ENCODE data around the gene HTR3E. TPM values are rescaled to one million over a fixed set of nuclear protein-coding genes. Genes with fewer than 3 reads are reported as not detected.
"Not testable (repeated sequence)": the region's sequence is repeated elsewhere in the genome, so short reads cannot be mapped to it uniquely, and the experiment has no call there.

HTR3E gene
- total RNA-seq, 2 experiments from 2014 or later: not detected

DNA sequence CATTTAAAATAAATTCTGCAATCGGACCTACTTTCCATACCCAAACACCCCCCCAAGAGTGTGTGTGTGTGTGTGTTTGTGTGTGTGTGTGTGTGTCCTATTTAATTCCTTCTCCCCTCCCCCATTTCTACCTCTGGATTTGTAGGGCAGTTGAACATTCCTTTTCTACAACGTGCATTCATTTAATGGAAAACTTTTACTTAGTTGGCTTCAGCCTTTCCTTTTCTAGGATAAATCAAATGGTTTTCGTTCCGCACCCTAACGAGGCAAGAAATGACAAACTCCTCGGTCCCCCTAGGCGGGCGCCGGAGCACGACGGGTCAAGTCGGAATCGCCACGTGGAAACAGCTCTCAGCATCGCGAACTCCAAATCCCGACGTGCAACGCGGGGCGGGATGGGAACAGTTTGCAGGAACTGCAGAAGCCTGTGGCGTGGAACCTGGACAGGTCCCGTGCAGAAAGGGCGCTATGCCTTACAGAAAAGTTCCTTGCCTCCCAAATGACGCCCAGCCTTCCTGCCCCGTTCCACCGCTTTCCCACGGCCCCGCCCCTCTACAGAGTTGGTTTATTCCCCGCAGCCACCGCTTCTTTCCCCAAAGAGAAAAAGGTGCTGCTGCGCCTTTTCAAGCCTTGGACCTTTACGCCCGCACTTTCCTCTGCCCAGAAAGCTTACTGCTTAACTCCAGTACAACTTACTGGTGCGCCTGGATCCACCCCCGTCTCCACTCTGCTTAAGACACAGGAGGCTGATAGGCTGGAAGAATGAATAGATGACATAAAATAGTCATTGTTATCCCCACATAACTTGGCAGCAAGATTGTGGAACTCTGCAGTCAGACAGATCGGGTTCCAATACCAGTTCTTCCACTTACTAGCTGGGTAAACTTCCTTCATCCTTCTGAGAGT, 37.2 kb downstream of the HTR3E start:
- Mint-ChIP-seq H3K9me3 (no peaks in the 10 kb centered on the region), H3K4me1 (peaks cover 31% of the 10 kb centered on the region), H3K27me3 (no peaks in the 10 kb centered on the region), H3K27ac (peak overlapping the region; percentile 93), H3K4me3 (peak overlapping the region; percentile 97), H3K36me3 (peaks cover 5% of the 10 kb centered on the region)
- POLR2A ChIA-PET: interaction anchor here (0.9 to 1.8 kb wide), 3 partner anchors 21 to 57 kb away, joined by 4 to 5 read pairs (median 4); partner anchors contain the start of genes ABCF3 and DVL3
- ATAC-seq (ENCODE audit: low read depth) (no peak), DNase-seq (peak; percentile 53)

GRCh38 chr3:184134746-184135148, 37.9 kb downstream of the HTR3E start:
- Mint-ChIP-seq H3K27me3 (no peaks in the 10 kb centered on the region), H3K36me3 (peaks cover 5% of the 10 kb centered on the region), H3K4me3 (peak overlapping the region; percentile 97), H3K9me3 (no peaks in the 10 kb centered on the region), H3K27ac (peak overlapping the region; percentile 93), H3K4me1 (peaks cover 31% of the 10 kb centered on the region)
- ATAC-seq (ENCODE audit: low read depth) (peak; percentile 12), DNase-seq (no peak)
- POLR2A ChIA-PET: interaction anchor here (0.5 to 1.8 kb wide), 7 partner anchors 11 to 63 kb away, joined by 3 to 5 read pairs (median 4); partner anchors contain the start of genes ABCF3, AP2M1 and DVL3

- ATAC-seq (ENCODE audit: low read depth) (peak; percentile 89), DNase-seq (peak; percentile 85)
- Mint-ChIP-seq H3K9me3 (no peaks in the 10 kb centered on the region), H3K27me3 (no peaks in the 10 kb centered on the region), H3K36me3 (peaks cover 10% of the 10 kb centered on the region), H3K27ac (peak within 1 kb of the TSS; percentile 93), H3K4me3 (peak within 1 kb of the TSS; percentile 97), H3K4me1 (peaks cover 31% of the 10 kb centered on the region)
- POLR2A ChIA-PET: interaction anchor here (0.5 to 1.8 kb wide), 9 partner anchors 11 to 68 kb away, joined by 3 to 5 read pairs (median 4); partner anchors contain the start of genes AP2M1 and DVL3
These were observed 38.5 kb downstream of the HTR3E start, which contains the start of gene EIF2B5 for GRCh38 chr3:184135149-184135910. Gene EIF2B5, plus strand, starts transcription at chr3:184135358. Its CDS starts 28 bp downstream, at chr3:184135386.

DNA sequence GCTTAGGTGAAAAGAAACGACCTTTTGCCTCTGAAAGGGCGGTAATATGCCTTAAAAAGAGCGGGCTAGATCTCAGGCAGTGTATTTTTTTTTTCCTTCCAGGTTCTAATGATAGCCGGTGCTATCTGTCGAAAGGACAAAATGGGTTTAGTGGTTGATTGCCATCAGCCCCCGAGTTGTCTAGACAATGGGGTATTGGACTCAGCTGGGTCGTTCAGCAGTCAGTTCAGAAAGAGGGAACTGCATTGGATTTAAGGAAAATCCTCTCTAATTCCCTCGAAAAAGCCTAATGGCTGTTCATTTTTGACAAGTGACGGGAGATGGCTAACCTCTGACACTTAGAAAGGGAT, 39.0 kb downstream of the HTR3E start:
- Mint-ChIP-seq H3K27me3 (no peaks in the 10 kb centered on the region), H3K4me1 (peaks cover 32% of the 10 kb centered on the region), H3K4me3 (peak overlapping the region; percentile 97), H3K27ac (peak overlapping the region; percentile 93), H3K36me3 (peaks cover 13% of the 10 kb centered on the region), H3K9me3 (no peaks in the 10 kb centered on the region)
- DNase-seq: no peak
- POLR2A ChIA-PET: interaction anchor here (1.0 to 1.8 kb wide), 6 partner anchors 10 to 67 kb away, joined by 3 to 5 read pairs (median 4); partner anchors contain the start of genes AP2M1 and DVL3
- ATAC-seq (ENCODE audit: low read depth): no peak

DNA sequence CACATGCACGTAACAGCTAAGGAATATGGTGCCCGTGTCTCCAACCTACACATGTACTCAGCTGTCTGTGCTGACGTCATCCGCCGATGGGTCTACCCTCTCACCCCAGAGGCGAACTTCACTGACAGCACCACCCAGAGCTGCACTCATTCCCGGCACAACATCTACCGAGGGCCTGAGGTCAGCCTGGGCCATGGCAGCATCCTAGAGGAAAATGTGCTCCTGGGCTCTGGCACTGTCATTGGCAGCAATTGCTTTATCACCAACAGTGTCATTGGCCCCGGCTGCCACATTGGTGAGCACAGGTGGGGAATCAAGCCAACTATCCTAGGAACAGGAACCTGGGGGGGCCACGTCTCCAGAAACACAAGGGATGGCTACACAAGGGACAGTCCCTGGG, 43.6 kb downstream of the HTR3E start:
- no peak for DNase-seq
- Mint-ChIP-seq H3K27ac (no peak overlapping the region), H3K36me3 (peaks cover 19% of the 10 kb centered on the region), H3K4me3 (no peak overlapping the region), H3K27me3 (no peaks in the 10 kb centered on the region), H3K9me3 (no peaks in the 10 kb centered on the region), H3K4me1 (peaks cover 23% of the 10 kb centered on the region)
- POLR2A ChIA-PET: no interaction called here
- ATAC-seq (ENCODE audit: low read depth): no peak

DNA sequence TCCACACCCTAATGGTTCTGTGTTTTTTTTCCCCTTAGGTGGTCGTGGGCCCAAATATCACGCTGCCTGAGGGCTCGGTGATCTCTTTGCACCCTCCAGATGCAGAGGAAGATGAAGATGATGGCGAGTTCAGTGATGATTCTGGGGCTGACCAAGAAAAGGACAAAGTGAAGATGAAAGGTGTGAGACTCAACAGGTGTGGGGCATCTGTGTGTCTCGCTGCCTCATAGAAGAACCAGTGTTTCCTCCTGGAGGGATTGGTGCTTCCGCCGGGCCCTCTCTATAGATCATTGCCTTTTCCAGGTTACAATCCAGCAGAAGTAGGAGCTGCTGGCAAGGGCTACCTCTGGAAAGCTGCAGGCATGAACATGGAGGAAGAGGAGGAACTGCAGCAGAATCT, 45.3 kb downstream of the HTR3E start:
- Mint-ChIP-seq H3K27ac (no peak overlapping the region), H3K9me3 (no peaks in the 10 kb centered on the region), H3K36me3 (peaks cover 19% of the 10 kb centered on the region), H3K4me1 (peaks cover 9% of the 10 kb centered on the region), H3K27me3 (no peaks in the 10 kb centered on the region), H3K4me3 (no peak overlapping the region)
- DNase-seq (no peak), ATAC-seq (ENCODE audit: low read depth) (no peak)
- POLR2A ChIA-PET: interaction anchor here (1.0 kb wide), 1 partner anchor 57 kb away, joined by 3 read pairs; no protein-coding TSS in a partner anchor

DNA sequence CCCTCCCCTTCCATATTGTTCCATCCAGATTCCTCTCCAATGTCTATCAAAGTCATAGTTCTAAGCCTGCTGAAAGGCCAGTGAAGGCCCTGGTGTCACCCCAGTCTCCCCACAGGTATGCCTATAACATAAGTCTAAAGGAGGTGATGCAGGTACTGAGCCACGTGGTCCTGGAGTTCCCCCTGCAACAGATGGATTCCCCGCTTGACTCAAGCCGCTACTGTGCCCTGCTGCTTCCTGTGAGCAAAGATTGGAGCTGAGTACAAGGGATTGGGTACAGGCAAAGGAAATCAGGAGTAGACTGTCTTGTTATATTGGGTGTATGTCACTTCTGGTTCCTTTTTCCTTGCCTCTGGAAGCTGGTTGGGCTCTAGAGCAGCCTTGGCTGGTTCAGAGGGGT, 46.5 kb downstream of the HTR3E start:
- H3K27ac Mint-ChIP-seq: no peak overlapping the region

DNA sequence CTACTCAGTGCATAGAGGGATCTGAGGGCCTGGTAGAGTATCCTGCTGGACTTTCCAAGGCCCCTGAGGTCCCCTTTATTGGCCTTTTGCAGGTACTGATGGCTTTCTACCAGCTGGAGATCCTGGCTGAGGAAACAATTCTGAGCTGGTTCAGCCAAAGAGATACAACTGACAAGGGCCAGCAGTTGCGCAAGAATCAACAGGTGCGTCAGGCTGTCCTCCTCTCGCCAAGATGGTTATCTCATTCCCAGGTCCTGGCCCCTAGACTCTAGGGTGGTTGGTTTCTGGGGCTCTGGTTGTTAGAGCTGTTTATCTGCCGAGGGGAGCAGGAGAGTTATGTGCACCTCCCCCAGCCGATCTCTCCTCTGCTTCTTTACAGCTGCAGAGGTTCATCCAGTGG, 47.6 kb downstream of the HTR3E start:
- no peaks in the 10 kb centered on the region for H3K9me3 Mint-ChIP-seq
- H3K36me3 Mint-ChIP-seq: peaks cover 14% of the 10 kb centered on the region
- no peak overlapping the region for H3K4me3 Mint-ChIP-seq
- ATAC-seq (ENCODE audit: low read depth): no peak
- H3K27me3 Mint-ChIP-seq: no peaks in the 10 kb centered on the region
- DNase-seq: no peak
- POLR2A ChIA-PET: no interaction called here
- peaks cover 3% of the 10 kb centered on the region for H3K4me1 Mint-ChIP-seq
- H3K27ac Mint-ChIP-seq: no peak overlapping the region

More for the DNA sequence above, 46.5 kb downstream of the HTR3E start:
- DNase-seq (no peak), ATAC-seq (ENCODE audit: low read depth) (no peak)
- Mint-ChIP-seq H3K9me3 (no peaks in the 10 kb centered on the region), H3K4me3 (no peak overlapping the region), H3K4me1 (peaks cover 3% of the 10 kb centered on the region), H3K27me3 (no peaks in the 10 kb centered on the region), H3K36me3 (peaks cover 14% of the 10 kb centered on the region)
- POLR2A ChIA-PET: no interaction called here

GRCh38 chr3:184145111-184145524, 48.3 kb downstream of the HTR3E start:
- Mint-ChIP-seq H3K27ac (no peak overlapping the region), H3K4me1 (peaks cover 3% of the 10 kb centered on the region), H3K27me3 (no peaks in the 10 kb centered on the region), H3K9me3 (no peaks in the 10 kb centered on the region), H3K4me3 (no peak overlapping the region), H3K36me3 (peaks cover 11% of the 10 kb centered on the region)
- ATAC-seq (ENCODE audit: low read depth): peak; percentile 51
- POLR2A ChIA-PET: interaction anchor here (2.0 kb wide), 1 partner anchor 10 kb away, joined by 4 read pairs; the partner anchor contains the start of gene EIF2B5
- DNase-seq: no peak

DNA sequence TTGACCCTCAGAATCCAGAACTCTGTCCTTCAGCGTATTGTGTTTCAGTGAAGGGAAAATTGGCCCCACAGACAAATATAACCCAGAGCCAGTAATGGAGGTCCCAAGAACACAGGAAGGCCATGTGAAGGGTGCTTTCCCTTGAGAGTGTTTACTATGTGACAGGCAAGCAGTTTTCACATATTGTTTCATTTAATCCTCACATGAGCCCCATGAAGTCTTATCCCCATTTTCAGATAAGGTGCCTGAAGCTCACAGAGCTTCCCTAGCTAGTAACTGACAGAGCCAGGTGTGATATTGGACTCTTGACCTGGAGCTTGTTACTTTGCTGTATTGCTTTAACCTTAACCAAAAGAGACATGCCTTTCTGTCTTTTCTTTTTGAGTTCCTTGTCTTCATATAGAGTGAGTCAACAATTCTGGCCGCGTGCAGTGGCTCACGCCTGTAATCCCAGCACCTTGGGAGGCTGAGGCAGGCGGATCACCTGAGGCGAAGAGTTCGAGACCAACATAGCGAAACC, 48.9 kb downstream of the HTR3E start:
- Mint-ChIP-seq H3K36me3 (peaks cover 6% of the 10 kb centered on the region), H3K9me3 (no peaks in the 10 kb centered on the region), H3K4me1 (peaks cover 2% of the 10 kb centered on the region), H3K27me3 (no peaks in the 10 kb centered on the region), H3K4me3 (no peak overlapping the region), H3K27ac (no peak overlapping the region)
- no peak for ATAC-seq (ENCODE audit: low read depth)
- POLR2A ChIA-PET: interaction anchor here (2.0 kb wide), 1 partner anchor 10 kb away, joined by 4 read pairs; the partner anchor contains the start of gene EIF2B5
- DNase-seq: no peak

DNA sequence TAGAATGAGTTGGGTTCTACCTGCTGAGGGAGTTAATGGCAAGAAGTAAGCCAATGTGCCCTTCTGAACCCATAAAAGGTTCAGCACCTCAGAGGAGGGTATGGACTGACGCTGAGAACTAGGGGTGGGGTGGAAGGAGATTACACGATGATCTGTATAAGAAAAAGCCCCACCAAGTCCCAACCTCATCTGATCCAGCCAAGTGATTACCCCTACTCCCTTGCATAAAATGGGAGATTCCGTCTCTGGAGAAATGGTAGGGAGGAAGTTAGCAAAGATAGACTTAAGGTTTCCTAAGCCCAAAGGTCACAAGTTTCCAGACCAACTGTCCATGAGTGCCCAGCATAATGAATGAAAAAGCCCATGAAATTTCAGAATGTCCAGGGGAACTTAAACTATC, 51.2 kb downstream of the HTR3E start:
- H3K27ac Mint-ChIP-seq: no peak overlapping the region

GRCh38 chr3:184149123-184149522, 52.3 kb downstream of the HTR3E start:
- H3K4me1 Mint-ChIP-seq: peaks cover 4% of the 10 kb centered on the region
- H3K9me3 Mint-ChIP-seq: no peaks in the 10 kb centered on the region
- POLR2A ChIA-PET: interaction anchor here (0.5 to 0.6 kb wide), 2 partner anchors 120 to 376 kb away, joined by 3 read pairs; no protein-coding TSS in a partner anchor
- no peak overlapping the region for H3K27ac Mint-ChIP-seq
- no peak for ATAC-seq (ENCODE audit: low read depth)
- no peaks in the 10 kb centered on the region for H3K27me3 Mint-ChIP-seq
- no peaks in the 10 kb centered on the region for H3K36me3 Mint-ChIP-seq
- DNase-seq: no peak
- no peak overlapping the region for H3K4me3 Mint-ChIP-seq

More for the DNA sequence above, 51.2 kb downstream of the HTR3E start:
- Mint-ChIP-seq H3K9me3 (no peaks in the 10 kb centered on the region), H3K4me3 (no peak overlapping the region), H3K27me3 (no peaks in the 10 kb centered on the region), H3K4me1 (peaks cover 2% of the 10 kb centered on the region), H3K36me3 (no peaks in the 10 kb centered on the region)
- ATAC-seq (ENCODE audit: low read depth): no peak
- POLR2A ChIA-PET: no interaction called here
- no peak for DNase-seq

GRCh38 chr3:184149770-184150169, 52.9 kb downstream of the HTR3E start:
- H3K27me3 Mint-ChIP-seq; H3K4me1 Mint-ChIP-seq; H3K36me3 Mint-ChIP-seq; H3K9me3 Mint-ChIP-seq; DNase-seq; ATAC-seq (ENCODE audit: low read depth); H3K27ac Mint-ChIP-seq; H3K4me3 Mint-ChIP-seq: not testable (repeated sequence)
- POLR2A ChIA-PET: interaction anchor here (0.6 to 0.7 kb wide), 2 partner anchors 14 to 121 kb away, joined by 3 read pairs; no protein-coding TSS in a partner anchor

Data from activated naive CD8-positive, alpha-beta T cell treated with anti-CD3 and anti-CD28 coated beads, Interleukin-2, amount 10 ng/mL, durations not matched to agents 7 days and 5 days (primary cell).